Measurements from ENCODE around the gene EGF. TPM values are rescaled to one million over a fixed set of nuclear protein-coding genes. Genes with fewer than 3 reads are reported as not detected.
"Not testable (repeated sequence)": the region's sequence is repeated elsewhere in the genome, so short reads cannot be mapped to it uniquely, and the experiment has no call there.

The EGF gene
- total RNA-seq, 2 experiments from 2014 or later: not detected

- no peaks in the 10 kb centered on the region for H3K36me3 Mint-ChIP-seq (ENCODE audit: low read depth)
- intact Hi-C loops (cut with micrococcal nuclease): loop anchor here (1.0 to 5.0 kb wide), 8 partner anchors 127 to 976 kb away; partner anchors contain the start of gene MCUB
- no peak for DNase-seq
Measured at GRCh38 chr4:109947918-109948317, 35.2 kb downstream of the EGF start.

DNA sequence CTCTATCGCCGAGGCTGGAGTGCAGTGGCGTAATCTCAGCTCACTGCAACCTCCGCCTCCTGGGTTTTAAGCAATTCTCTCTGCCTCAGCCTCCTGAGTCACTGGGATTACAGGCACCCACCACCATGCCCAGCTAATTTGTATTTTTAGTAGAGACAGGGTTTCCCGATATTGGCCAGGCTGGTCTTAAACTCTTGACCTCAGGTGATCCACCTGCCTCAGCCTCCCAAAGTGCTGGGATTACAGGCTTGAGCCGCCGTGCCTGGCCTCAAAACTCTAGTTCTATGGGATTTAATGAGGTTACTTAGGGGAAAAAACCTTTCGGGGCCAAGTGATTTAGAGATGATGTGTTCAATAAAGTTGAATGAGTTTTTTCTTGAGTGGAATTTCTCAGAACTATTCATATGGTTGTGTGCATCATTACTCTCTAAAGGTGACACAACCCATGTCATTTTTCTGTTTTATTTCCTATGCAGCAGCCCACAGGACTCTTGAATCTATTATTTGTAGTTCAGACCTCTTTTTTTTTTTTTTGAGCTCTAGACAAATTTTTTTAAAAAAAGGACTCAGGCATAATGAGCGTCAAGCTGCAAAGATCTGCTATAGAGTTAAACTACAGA, 36.5 kb downstream of the EGF start:
- DNase-seq; H3K27ac Mint-ChIP-seq; H3K4me3 Mint-ChIP-seq; H3K27me3 Mint-ChIP-seq (ENCODE audit: low read depth); H3K36me3 Mint-ChIP-seq (ENCODE audit: low read depth); H3K9me3 Mint-ChIP-seq: not testable (repeated sequence)
- CTCF ChIA-PET: interaction anchor here (0.7 to 0.9 kb wide), 3 partner anchors 66 to 526 kb away, joined by 3 read pairs; no protein-coding TSS in a partner anchor
- intact Hi-C loops (cut with micrococcal nuclease): loop anchor here (2.0 to 5.0 kb wide), 3 partner anchors 302 to 977 kb away; no protein-coding TSS in a partner anchor
- peaks cover 27% of the 10 kb centered on the region for H3K4me1 Mint-ChIP-seq (ENCODE audit: low read depth)

More at GRCh38 chr4:109947918-109948317, 35.2 kb downstream of the EGF start:
- CTCF ChIA-PET: interaction anchor here (0.9 kb wide), 1 partner anchor 524 kb away, joined by 3 read pairs; no protein-coding TSS in a partner anchor
- Mint-ChIP-seq H3K4me1 (ENCODE audit: low read depth) (peaks cover 27% of the 10 kb centered on the region), H3K9me3 (no peaks in the 10 kb centered on the region), H3K27me3 (ENCODE audit: low read depth) (no peaks in the 10 kb centered on the region), H3K27ac (peak overlapping the region; percentile 65), H3K4me3 (no peak overlapping the region)

GRCh38 chr4:109952612-109953011, 39.9 kb downstream of the EGF start:
- intact Hi-C loops (cut with micrococcal nuclease): no loop called here
- Mint-ChIP-seq H3K36me3 (ENCODE audit: low read depth) (no peaks in the 10 kb centered on the region), H3K4me1 (ENCODE audit: low read depth) (peaks cover 12% of the 10 kb centered on the region), H3K27me3 (ENCODE audit: low read depth) (no peaks in the 10 kb centered on the region), H3K27ac (no peak overlapping the region), H3K9me3 (no peaks in the 10 kb centered on the region), H3K4me3 (no peak overlapping the region)
- CTCF ChIA-PET: interaction anchor here (1.0 kb wide), 1 partner anchor 289 kb away, joined by 3 read pairs; no protein-coding TSS in a partner anchor
- DNase-seq: no peak

GRCh38 chr4:109953556-109953955, 40.9 kb downstream of the EGF start:
- Mint-ChIP-seq H3K36me3 (ENCODE audit: low read depth) (no peaks in the 10 kb centered on the region), H3K4me3 (no peak overlapping the region), H3K27ac (no peak overlapping the region), H3K4me1 (ENCODE audit: low read depth) (peaks cover 5% of the 10 kb centered on the region), H3K27me3 (ENCODE audit: low read depth) (no peaks in the 10 kb centered on the region), H3K9me3 (no peaks in the 10 kb centered on the region)
- intact Hi-C loops (cut with micrococcal nuclease): no loop called here
- CTCF ChIA-PET: no interaction called here
- no peak for DNase-seq

DNA sequence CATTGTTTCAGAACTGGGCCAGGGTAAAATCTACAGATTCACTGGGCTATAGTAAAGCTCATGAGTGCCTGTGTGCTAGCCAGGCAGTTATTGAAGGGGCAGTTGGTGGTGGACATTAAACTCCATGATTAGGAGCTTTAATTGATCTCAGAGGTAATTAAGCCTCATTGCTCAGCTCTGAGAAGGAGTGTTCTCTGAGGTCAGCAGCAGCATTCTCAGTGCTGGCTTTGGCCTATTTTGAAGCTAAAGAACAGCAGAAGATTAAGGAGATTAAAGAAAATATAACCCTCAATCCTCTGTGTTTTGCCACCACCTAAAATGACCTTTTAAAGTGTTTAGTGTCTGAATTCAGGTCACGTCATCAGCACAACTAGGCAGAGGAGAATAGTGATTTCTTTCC, 42.5 kb downstream of the EGF start:
- Mint-ChIP-seq H3K27ac (no peak overlapping the region), H3K36me3 (ENCODE audit: low read depth) (no peaks in the 10 kb centered on the region), H3K9me3 (no peaks in the 10 kb centered on the region), H3K4me1 (ENCODE audit: low read depth) (no peaks in the 10 kb centered on the region), H3K27me3 (ENCODE audit: low read depth) (no peaks in the 10 kb centered on the region), H3K4me3 (no peak overlapping the region)
- intact Hi-C loops (cut with micrococcal nuclease): no loop called here
- CTCF ChIA-PET: no interaction called here
- no peak for DNase-seq

GRCh38 chr4:109957227-109957626, 44.5 kb downstream of the EGF start:
- intact Hi-C loops (cut with micrococcal nuclease): no loop called here
- Mint-ChIP-seq H3K36me3 (ENCODE audit: low read depth) (no peaks in the 10 kb centered on the region), H3K27ac (no peak overlapping the region), H3K4me1 (ENCODE audit: low read depth) (no peaks in the 10 kb centered on the region), H3K27me3 (ENCODE audit: low read depth) (peaks cover 3% of the 10 kb centered on the region), H3K9me3 (no peaks in the 10 kb centered on the region), H3K4me3 (no peak overlapping the region)
- no peak for DNase-seq
- CTCF ChIA-PET: no interaction called here

GRCh38 chr4:109959195-109959594, 46.5 kb downstream of the EGF start:
- CTCF ChIA-PET: interaction anchor here (0.7 kb wide), 1 partner anchor 516 kb away, joined by 3 read pairs; no protein-coding TSS in a partner anchor
- Mint-ChIP-seq H3K36me3 (ENCODE audit: low read depth) (no peaks in the 10 kb centered on the region), H3K27ac (no peak overlapping the region), H3K27me3 (ENCODE audit: low read depth) (peaks cover 4% of the 10 kb centered on the region), H3K4me3 (no peak overlapping the region), H3K9me3 (no peaks in the 10 kb centered on the region), H3K4me1 (ENCODE audit: low read depth) (no peaks in the 10 kb centered on the region)
- DNase-seq: no peak
- intact Hi-C loops (cut with micrococcal nuclease): no loop called here

DNA sequence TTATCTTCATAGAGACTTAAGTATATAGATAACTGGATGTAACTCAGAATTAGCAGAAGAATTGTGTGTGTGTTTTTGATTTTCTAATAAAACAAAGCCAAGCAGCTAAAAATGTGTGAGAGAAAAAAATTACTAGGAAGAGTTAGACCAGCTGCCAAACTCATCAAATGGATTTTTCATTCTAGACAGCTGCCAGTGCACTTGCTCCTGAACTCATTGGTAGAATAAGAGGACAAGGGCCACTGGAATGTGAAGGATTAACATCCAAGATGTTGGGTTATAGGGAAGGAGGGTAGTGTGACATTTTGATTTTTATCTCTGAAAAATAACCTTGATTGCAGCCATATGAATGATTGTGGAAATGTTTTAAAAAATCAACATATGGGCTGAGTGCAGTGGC, 49.7 kb downstream of the EGF start:
- no peak overlapping the region for H3K4me3 Mint-ChIP-seq
- H3K27ac Mint-ChIP-seq: no peak overlapping the region
- no peaks in the 10 kb centered on the region for H3K9me3 Mint-ChIP-seq
- no peak for DNase-seq
- no peaks in the 10 kb centered on the region for H3K4me1 Mint-ChIP-seq (ENCODE audit: low read depth)
- intact Hi-C loops (cut with micrococcal nuclease): no loop called here
- CTCF ChIA-PET: interaction anchor here (1.2 kb wide), 1 partner anchor 16 kb away, joined by 3 read pairs; no protein-coding TSS in a partner anchor
- no peaks in the 10 kb centered on the region for H3K36me3 Mint-ChIP-seq (ENCODE audit: low read depth)
- H3K27me3 Mint-ChIP-seq (ENCODE audit: low read depth): peaks cover 11% of the 10 kb centered on the region

GRCh38 chr4:109966891-109967481, 54.3 kb downstream of the EGF start:
- no peak for DNase-seq
- no peak overlapping the region for H3K4me3 Mint-ChIP-seq
- H3K36me3 Mint-ChIP-seq (ENCODE audit: low read depth): no peaks in the 10 kb centered on the region
- CTCF ChIA-PET: no interaction called here
- H3K4me1 Mint-ChIP-seq (ENCODE audit: low read depth): peaks cover 8% of the 10 kb centered on the region
- H3K9me3 Mint-ChIP-seq: no peaks in the 10 kb centered on the region
- H3K27ac Mint-ChIP-seq: no peak overlapping the region
- intact Hi-C loops (cut with micrococcal nuclease): no loop called here
- peaks cover 16% of the 10 kb centered on the region for H3K27me3 Mint-ChIP-seq (ENCODE audit: low read depth)

DNA sequence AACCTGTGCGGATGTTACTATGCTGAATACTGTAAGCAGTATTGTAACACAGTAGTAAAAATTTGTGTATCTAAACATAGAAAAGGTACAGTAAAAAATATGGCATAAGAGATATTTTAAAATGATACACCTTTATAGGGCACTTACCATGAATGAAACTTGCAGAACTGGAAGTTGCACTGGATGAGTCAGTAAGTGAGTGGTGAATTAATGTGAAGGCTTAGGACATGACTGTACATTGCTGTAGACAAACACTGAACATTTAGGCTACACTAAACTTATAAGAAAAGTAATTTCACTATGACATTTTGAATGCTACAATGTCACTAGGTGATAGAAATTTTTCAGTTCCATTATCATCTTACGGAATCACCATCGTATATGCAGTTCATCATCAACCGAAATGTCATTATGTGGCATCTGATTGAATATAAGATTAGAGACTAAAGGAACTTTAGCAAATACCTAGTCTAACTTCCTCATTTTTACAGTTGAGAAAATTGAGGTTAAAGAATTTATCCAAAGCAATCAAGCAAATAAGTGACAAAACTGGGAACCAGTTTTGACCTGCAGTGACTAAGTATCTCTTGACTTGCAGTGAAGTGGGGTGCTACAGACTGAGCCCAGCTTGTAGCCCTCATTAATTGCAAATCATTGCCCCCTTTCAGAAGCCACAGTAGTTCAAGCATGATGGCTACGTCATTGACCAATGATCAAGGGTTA, 55.3 kb downstream of the EGF start:
- CTCF ChIA-PET: no interaction called here
- intact Hi-C loops (cut with micrococcal nuclease): no loop called here
- Mint-ChIP-seq H3K27ac (no peak overlapping the region), H3K9me3 (no peaks in the 10 kb centered on the region), H3K4me3 (no peak overlapping the region), H3K36me3 (ENCODE audit: low read depth) (no peaks in the 10 kb centered on the region), H3K27me3 (ENCODE audit: low read depth) (peaks cover 12% of the 10 kb centered on the region), H3K4me1 (ENCODE audit: low read depth) (peaks cover 8% of the 10 kb centered on the region)
- no peak for DNase-seq

GRCh38 chr4:109969087-109969486, 56.4 kb downstream of the EGF start:
- Mint-ChIP-seq H3K4me1 (ENCODE audit: low read depth) (peaks cover 8% of the 10 kb centered on the region), H3K9me3 (no peaks in the 10 kb centered on the region), H3K27ac (no peak overlapping the region), H3K27me3 (ENCODE audit: low read depth) (peaks cover 12% of the 10 kb centered on the region), H3K4me3 (no peak overlapping the region), H3K36me3 (ENCODE audit: low read depth) (no peaks in the 10 kb centered on the region)
- intact Hi-C loops (cut with micrococcal nuclease): no loop called here
- DNase-seq: no peak
- CTCF ChIA-PET: no interaction called here

DNA sequence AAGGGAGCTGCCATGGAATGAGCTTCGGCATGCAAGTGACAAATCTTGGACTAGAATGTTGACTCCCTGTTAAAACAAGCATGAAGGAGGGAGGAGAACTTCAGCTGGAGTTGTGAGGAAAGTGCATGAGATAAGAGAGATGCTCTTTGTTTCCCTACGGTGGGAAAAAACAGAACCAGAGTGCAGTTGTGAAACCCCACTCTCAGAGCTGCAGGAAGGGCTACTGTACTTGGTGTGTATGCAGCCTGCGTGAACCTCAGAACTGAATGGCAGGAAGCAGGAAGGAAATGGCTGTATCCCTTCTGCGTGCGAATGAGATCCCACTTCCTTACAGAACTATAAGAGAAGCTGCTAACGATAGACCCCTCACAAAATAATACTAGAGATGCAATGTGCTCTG, 57.2 kb downstream of the EGF start:
- CTCF ChIA-PET: no interaction called here

More for the DNA sequence above, 57.2 kb downstream of the EGF start:
- H3K4me1 Mint-ChIP-seq (ENCODE audit: low read depth): peaks cover 8% of the 10 kb centered on the region
- H3K36me3 Mint-ChIP-seq (ENCODE audit: low read depth): no peaks in the 10 kb centered on the region
- DNase-seq: no peak
- no peak overlapping the region for H3K4me3 Mint-ChIP-seq
- peaks cover 12% of the 10 kb centered on the region for H3K27me3 Mint-ChIP-seq (ENCODE audit: low read depth)
- intact Hi-C loops (cut with micrococcal nuclease): loop anchor here (10.0 kb wide), 1 partner anchor 305 kb away; no protein-coding TSS in a partner anchor
- no peaks in the 10 kb centered on the region for H3K9me3 Mint-ChIP-seq
- H3K27ac Mint-ChIP-seq: no peak overlapping the region
